Tibial nerve (tissue), 4 donors: ENCODE results near the gene PRPF19. TPM values are rescaled to one million over a fixed set of nuclear protein-coding genes. Genes with fewer than 3 reads are reported as not detected.

Source experiments
- DNase-seq, 2 donors: peaks; one replicate each; pipeline ENCODE4 v3.0.0-alpha.2; 2019; ENCODE audit warnings: low spot score in 2 of 2
- H3K27ac ChIP-seq, 4 donors: fragments of 200-600 bp; sonication (generic) in 3 of 4; one replicate each; pipeline ENCODE4 v1.5.1; 2017 to 2019; ENCODE audit warnings: mild to moderate bottlenecking in 1 of 4
- H3K27me3 ChIP-seq, 2 donors: fragments of 200-600 bp; sonication (generic) in 1 of 2; one replicate each; pipeline versions ENCODE4 v1.5.1 to v1.6.0; 2017 to 2019
- H3K36me3 ChIP-seq, 3 donors: fragments of 200-600 bp; sonication (generic); one replicate each; pipeline ENCODE4 v1.5.1; 2018 to 2019
- H3K4me1 ChIP-seq, 4 donors: fragments of 200-600 bp; sonication (generic) in 3 of 4; one replicate each; pipeline ENCODE4 v1.5.1; 2017 to 2019
- H3K4me3 ChIP-seq, 4 donors: fragments of 200-600 bp; sonication (generic) in 3 of 4; one replicate each; pipeline ENCODE4 v1.5.1; 2017 to 2019; ENCODE audit warnings: mild to moderate bottlenecking in 1 of 4, moderate library complexity in 1 of 4
- H3K9me3 ChIP-seq, 4 donors: fragments of 200-600 bp; sonication (generic) in 3 of 4; one replicate each; pipeline ENCODE4 v1.5.1; 2017 to 2019
- EP300 ChIP-seq, 2 donors: sonication (generic); formaldehyde crosslinking; IDR thresholded peaks; one replicate each; pipeline ENCODE4 v1.6.1; 2017; ENCODE audit warnings: antibody characterized with exemption in 2 of 2, mild to moderate bottlenecking in 1 of 2
- POLR2A ChIP-seq, 2 donors: fragments of 450-650 bp; IDR thresholded peaks; one replicate each; pipeline ENCODE4 v1.6.1; 2017; ENCODE audit warnings: antibody characterized with exemption in 2 of 2, mild to moderate bottlenecking in 2 of 2, moderate library complexity in 2 of 2
- WGBS, 2 donors: methylation state at CpG; one replicate each; pipeline ENCODE4 v1.1.5; 2018; 5-methylcytosine and 5-hydroxymethylcytosine counted together
- total RNA-seq, 4 donors: library from RNA; depleted of rRNA; stranded (reverse); fragments of >200 nt; gene quantifications; one replicate each; pipeline ENCODE4 v1.1.0, GENCODE V29; 2016
- TF ChIP-seq, protein P1 (sequence below), 5 experiments: fragments of 200-600 bp in 3 of 5; fragments of 450-650 bp in 2 of 5; sonication (generic) in 3 of 5; IDR thresholded peaks; one replicate each; pipeline ENCODE4 v1.5.1; 2016 to 2019; ENCODE audit warnings: antibody characterized with exemption in 5 of 5, mild to moderate bottlenecking in 3 of 5, moderate library complexity in 2 of 5

Gene PRPF19
- total RNA-seq, 4 donors from 2014 or later, result 49.6 to 92.0 (median 55.5) TPM

DNA sequence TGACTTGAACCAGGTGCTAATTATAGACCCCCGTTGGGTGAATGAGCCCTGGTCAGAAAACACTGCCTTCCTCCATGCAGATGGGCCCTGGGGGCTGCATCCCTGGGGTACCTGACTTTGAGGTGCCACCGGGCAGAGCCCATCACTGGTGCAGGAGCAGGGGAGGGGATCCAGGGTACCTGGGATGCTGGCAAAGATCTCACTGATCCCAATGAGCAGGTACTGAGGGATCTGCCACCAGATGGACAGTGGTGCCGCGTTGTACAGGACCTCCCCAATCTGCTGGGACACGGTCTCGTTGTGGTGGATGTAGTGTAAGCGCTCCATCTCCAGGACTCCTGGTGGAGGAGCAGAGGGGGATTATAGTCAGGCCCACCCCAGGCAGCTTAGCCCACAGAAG, 32.9 kb upstream of the PRPF19 start:
- Histone ChIP-seq H3K27me3 (no peaks in the 10 kb centered on the region), H3K36me3 (peaks cover 0 to 85% (median 10%) of the 10 kb centered on the region in 3 donors), H3K4me1 (peaks cover 0 to 22% (median 0%) of the 10 kb centered on the region in 4 donors), H3K27ac (no peak overlapping the region), H3K4me3 (no peak overlapping the region), H3K9me3 (no peaks in the 10 kb centered on the region)
- TF ChIP-seq EP300 (IDR thresholded peaks at IDR 0.05) (no peak), POLR2A (IDR thresholded peaks at IDR 0.05) (no peak)
- TF ChIP-seq, protein P1, sequence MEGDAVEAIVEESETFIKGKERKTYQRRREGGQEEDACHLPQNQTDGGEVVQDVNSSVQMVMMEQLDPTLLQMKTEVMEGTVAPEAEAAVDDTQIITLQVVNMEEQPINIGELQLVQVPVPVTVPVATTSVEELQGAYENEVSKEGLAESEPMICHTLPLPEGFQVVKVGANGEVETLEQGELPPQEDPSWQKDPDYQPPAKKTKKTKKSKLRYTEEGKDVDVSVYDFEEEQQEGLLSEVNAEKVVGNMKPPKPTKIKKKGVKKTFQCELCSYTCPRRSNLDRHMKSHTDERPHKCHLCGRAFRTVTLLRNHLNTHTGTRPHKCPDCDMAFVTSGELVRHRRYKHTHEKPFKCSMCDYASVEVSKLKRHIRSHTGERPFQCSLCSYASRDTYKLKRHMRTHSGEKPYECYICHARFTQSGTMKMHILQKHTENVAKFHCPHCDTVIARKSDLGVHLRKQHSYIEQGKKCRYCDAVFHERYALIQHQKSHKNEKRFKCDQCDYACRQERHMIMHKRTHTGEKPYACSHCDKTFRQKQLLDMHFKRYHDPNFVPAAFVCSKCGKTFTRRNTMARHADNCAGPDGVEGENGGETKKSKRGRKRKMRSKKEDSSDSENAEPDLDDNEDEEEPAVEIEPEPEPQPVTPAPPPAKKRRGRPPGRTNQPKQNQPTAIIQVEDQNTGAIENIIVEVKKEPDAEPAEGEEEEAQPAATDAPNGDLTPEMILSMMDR (IDR thresholded peaks at IDR 0.05), result no peak
- no peak for DNase-seq
- 86 to 92% methylated on average over 6 to 7 of the region's 7 CpGs for WGBS, 2 donors

DNA sequence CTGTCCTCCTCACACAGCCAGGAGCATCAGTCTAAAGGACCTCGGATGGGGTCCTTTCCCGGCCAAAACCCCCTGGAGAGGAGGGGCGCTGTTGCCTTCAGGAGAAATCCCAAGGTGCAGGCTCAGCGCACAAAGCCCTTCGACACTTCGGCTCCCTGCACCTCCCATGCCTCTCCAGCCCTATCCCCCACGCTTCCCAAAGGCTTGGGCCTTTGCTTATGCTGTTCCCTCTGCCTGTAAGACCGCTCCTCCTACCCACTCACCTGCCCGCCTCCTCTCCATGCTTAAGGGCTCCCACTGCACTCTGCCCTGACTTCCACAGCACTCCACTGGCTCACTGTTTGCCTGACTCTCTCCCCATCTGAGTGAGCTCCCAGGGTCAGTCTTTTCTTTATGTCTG, 32.1 kb upstream of the PRPF19 start:
- Histone ChIP-seq H3K9me3 (no peaks in the 10 kb centered on the region), H3K4me3 (no peak overlapping the region), H3K36me3 (peaks cover 0 to 78% (median 6%) of the 10 kb centered on the region in 3 donors), H3K4me1 (peaks cover 0 to 20% (median 0%) of the 10 kb centered on the region in 4 donors), H3K27me3 (no peaks in the 10 kb centered on the region), H3K27ac (no peak overlapping the region)
- no peak for DNase-seq
- TF ChIP-seq POLR2A (IDR thresholded peaks at IDR 0.05) (no peak), EP300 (IDR thresholded peaks at IDR 0.05) (no peak)
- TF ChIP-seq, protein P1 (IDR thresholded peaks at IDR 0.05), result no peak
- 75 to 81% methylated on average over 9 of the region's 9 CpGs for WGBS, 2 donors

DNA sequence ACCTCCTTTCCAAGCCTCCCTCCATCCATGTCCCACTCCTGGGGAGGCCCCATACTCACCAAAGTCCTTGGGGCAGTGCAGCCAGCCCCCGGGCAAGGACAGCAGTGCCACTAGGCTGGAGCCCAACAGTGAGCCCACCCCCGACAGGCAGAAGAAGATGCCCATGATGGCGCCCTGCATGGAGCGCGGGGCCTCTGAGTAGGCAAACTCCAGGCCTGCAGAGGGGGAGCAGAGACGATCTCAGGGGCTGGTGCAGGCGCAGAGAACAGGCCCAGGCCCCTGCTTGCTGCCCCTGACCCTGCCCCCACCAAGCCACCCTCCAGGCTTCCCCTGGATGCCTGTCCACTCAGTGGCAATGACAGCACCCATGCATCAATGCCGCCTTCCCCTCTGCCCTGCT, 31.4 kb upstream of the PRPF19 start:
- peaks cover 0 to 71% (median 6%) of the 10 kb centered on the region in 3 donors for H3K36me3 ChIP-seq
- peaks cover 0 to 20% (median 0%) of the 10 kb centered on the region in 4 donors for H3K4me1 ChIP-seq
- no peak for DNase-seq
- no peaks in the 10 kb centered on the region for H3K9me3 ChIP-seq
- no peak overlapping the region for H3K27ac ChIP-seq
- no peak overlapping the region for H3K4me3 ChIP-seq
- TF ChIP-seq, protein P1 (IDR thresholded peaks at IDR 0.05), result no peak
- TF ChIP-seq EP300 (IDR thresholded peaks at IDR 0.05) (no peak), POLR2A (IDR thresholded peaks at IDR 0.05) (no peak)
- WGBS, 2 donors, result 86% methylated on average over 2 to 5 of the region's 8 CpGs
- H3K27me3 ChIP-seq, result no peaks in the 10 kb centered on the region

DNA sequence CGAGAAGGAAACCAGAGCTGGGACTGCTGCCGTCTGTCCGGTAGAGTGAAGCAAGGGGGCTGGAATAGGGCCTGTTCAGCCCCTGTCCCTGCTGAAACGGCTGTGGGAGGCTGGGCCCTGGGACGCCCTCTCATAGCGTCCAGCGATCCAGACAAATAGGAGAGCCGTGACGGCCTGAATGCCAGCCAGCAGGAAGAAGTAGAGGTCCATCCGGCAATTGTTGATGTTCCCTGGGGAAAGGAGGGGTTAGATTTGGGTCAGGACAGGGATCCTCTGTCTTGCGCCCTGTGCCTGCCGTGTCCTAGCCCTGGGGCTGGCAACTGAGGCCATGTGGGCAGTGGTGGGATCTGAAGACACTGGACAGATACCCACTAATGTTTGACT, 30.8 kb upstream of the PRPF19 start:
- peak overlapping the region in 1 of 4 donors; percentile 25 for H3K27ac ChIP-seq
- peaks cover 0 to 64% (median 6%) of the 10 kb centered on the region in 3 donors for H3K36me3 ChIP-seq
- WGBS, 2 donors, result 44 to 47% methylated on average over 12 of the region's 12 CpGs

DNA sequence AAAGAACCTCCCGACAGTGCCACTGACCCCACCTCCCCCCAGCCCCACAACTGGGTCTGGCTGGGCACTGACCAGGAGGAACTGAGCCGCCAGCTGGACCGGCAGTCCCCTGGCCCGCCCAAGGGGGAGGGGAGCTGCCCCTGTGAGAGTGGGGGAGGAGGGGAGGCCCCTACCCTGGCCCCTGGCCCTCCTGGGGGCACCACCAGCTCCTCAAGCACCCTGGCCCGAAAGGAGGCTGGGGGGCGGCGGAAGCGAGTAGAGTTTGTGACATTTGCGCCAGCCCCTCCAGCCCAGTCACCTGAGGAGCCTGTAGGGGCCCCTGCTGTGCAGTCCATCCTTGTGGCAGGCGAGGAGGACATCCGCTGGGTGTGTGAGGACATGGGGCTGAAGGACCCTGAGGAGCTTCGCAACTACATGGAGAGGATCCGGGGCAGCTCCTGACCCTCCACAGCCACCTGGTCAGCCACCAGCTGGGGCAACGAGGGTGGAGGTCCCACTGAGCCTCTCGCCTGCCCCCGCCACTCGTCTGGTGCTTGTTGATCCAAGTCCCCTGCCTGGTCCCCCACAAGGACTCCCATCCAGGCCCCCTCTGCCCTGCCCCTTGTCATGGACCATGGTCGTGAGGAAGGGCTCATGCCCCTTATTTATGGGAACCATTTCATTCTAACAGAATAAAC, 30.2 kb upstream of the PRPF19 start:
- no peaks in the 10 kb centered on the region for H3K9me3 ChIP-seq
- H3K36me3 ChIP-seq, result peaks cover 0 to 63% (median 6%) of the 10 kb centered on the region in 3 donors
- no peak for DNase-seq
- H3K27me3 ChIP-seq, result no peaks in the 10 kb centered on the region
- WGBS, 2 donors, result 79 to 81% methylated on average over 7 to 14 of the region's 18 CpGs
- TF ChIP-seq POLR2A (IDR thresholded peaks at IDR 0.05) (no peak), EP300 (IDR thresholded peaks at IDR 0.05) (no peak)
- TF ChIP-seq, protein P1 (IDR thresholded peaks at IDR 0.05), result no peak
- peak overlapping the region in 1 of 4 donors; percentile 25 for H3K27ac ChIP-seq
- H3K4me3 ChIP-seq, result no peak overlapping the region
- H3K4me1 ChIP-seq, result peaks cover 0 to 15% (median 0%) of the 10 kb centered on the region in 4 donors

More for the DNA sequence above, 30.8 kb upstream of the PRPF19 start:
- Histone ChIP-seq H3K4me1 (peaks cover 0 to 17% (median 0%) of the 10 kb centered on the region in 4 donors), H3K9me3 (no peaks in the 10 kb centered on the region), H3K4me3 (no peak overlapping the region), H3K27me3 (no peaks in the 10 kb centered on the region)
- DNase-seq, result no peak
- TF ChIP-seq POLR2A (IDR thresholded peaks at IDR 0.05) (no peak), EP300 (IDR thresholded peaks at IDR 0.05) (no peak)
- TF ChIP-seq, protein P1 (IDR thresholded peaks at IDR 0.05), result no peak
